Fibroblast of lung (primary cell): ENCODE data around the gene TBPL1. TPM values are rescaled to one million over a fixed set of nuclear protein-coding genes. Genes with fewer than 3 reads are reported as not detected.
"Not testable (repeated sequence)": the region's sequence is repeated elsewhere in the genome, so short reads cannot be mapped to it uniquely, and the experiment has no call there.

ENCODE experiments used
- DNase-seq, 2 donors: peaks; one replicate each; pipeline versions ENCODE4 v3.0.0 to v3.0.0-alpha.2; 2010; ENCODE audit warnings: low read depth in 2 of 2
- H2AFZ ChIP-seq: 2 replicates; pipeline ENCODE4 v1.5.1; 2012; ENCODE audit warnings: low read length, control low read depth, inconsistent platforms
- H3K27ac ChIP-seq: 2 replicates; pipeline ENCODE4 v1.5.1; 2011; ENCODE audit warnings: low read length, control low read depth; ENCODE audit not compliant: insufficient read depth
- H3K27me3 ChIP-seq: 2 replicates; pipeline ENCODE4 v1.5.1; 2011; ENCODE audit warnings: mild to moderate bottlenecking, low read length; ENCODE audit not compliant: control insufficient read depth, insufficient read depth
- H3K36me3 ChIP-seq: 2 replicates; pipeline ENCODE4 v1.5.1; 2011; ENCODE audit warnings: low read length; ENCODE audit not compliant: control insufficient read depth, insufficient read depth
- H3K4me1 ChIP-seq: 2 replicates; pipeline ENCODE4 v1.5.1; 2011; ENCODE audit warnings: low read length; ENCODE audit not compliant: control insufficient read depth, insufficient read depth; ENCODE audit errors: extremely low read depth
- H3K4me2 ChIP-seq: 2 replicates; pipeline ENCODE4 v1.5.1; 2011; ENCODE audit warnings: low read length, control low read depth; ENCODE audit not compliant: insufficient read depth; ENCODE audit errors: extremely low read depth
- H3K4me3 ChIP-seq, 4 experiments: fragments of 200-600 bp in 1 of 4; sonication (generic) in 1 of 4; replicated peaks in 1 of 4; 2 replicates each; pipeline ENCODE4 v1.5.1; 2011 to 2016; ENCODE audit warnings: low read length in 4 of 4, low read depth in 3 of 4, mild to moderate bottlenecking in 3 of 4, control low read depth in 2 of 4, inconsistent platforms in 1 of 4, mixed read lengths in 1 of 4; ENCODE audit not compliant: insufficient read depth in 1 of 4; ENCODE audit errors: control extremely low read depth in 1 of 4
- H3K79me2 ChIP-seq: 2 replicates; pipeline ENCODE4 v1.5.1; 2012; ENCODE audit warnings: mild to moderate bottlenecking, low read length, inconsistent platforms; ENCODE audit not compliant: control insufficient read depth, insufficient read depth
- H3K9ac ChIP-seq: 2 replicates; pipeline ENCODE4 v1.5.1; 2011; ENCODE audit warnings: mild to moderate bottlenecking, low read length, control low read depth; ENCODE audit not compliant: insufficient read depth
- H3K9me3 ChIP-seq: 2 replicates; pipeline ENCODE4 v1.5.1; 2012; ENCODE audit warnings: low read depth, low read length; ENCODE audit not compliant: control insufficient read depth, insufficient read depth
- H4K20me1 ChIP-seq: 2 replicates; pipeline ENCODE4 v1.5.1; 2011; ENCODE audit warnings: low read length; ENCODE audit not compliant: control insufficient read depth, insufficient read depth; ENCODE audit errors: extremely low read depth
- CTCF ChIP-seq, 2 donors: IDR thresholded peaks in 1 of 2; conservative IDR thresholded peaks in 1 of 2; 1 replicate in 1 of 2; 2 replicates in 1 of 2; pipeline ENCODE4 v1.5.1; 2011 to 2012; ENCODE audit warnings: low read length in 2 of 2, control low read depth in 1 of 2, inconsistent platforms in 1 of 2, low read depth in 1 of 2, mild to moderate bottlenecking in 1 of 2
- EZH2 ChIP-seq: IDR thresholded peaks from 2 replicates; pipeline ENCODE4 v1.5.1; 2012; ENCODE audit warnings: low read length, control low read depth, mild to moderate bottlenecking; ENCODE audit errors: missing control alignments
- polyA plus RNA-seq, 2 donors: library from polyadenylated mRNA; depleted of rRNA in 1 of 2; stranded (reverse) in 1 of 2; unstranded in 1 of 2; fragments of >200 nt; gene quantifications; 2 replicates each; pipeline ENCODE4 v1.2.1, GENCODE V29; 2011 to 2012; ENCODE audit warnings: missing spikeins in 1 of 2
- total RNA-seq: library from RNA; depleted of rRNA; stranded (reverse); fragments of >200 nt; gene quantifications from 2 replicates; pipeline ENCODE4 v1.2.1, GENCODE V29; 2014

The TBPL1 gene
- total and polyA plus RNA-seq, 2 donors (not counting 1 experiment from before 2014, with no cell fraction given) = 18.8 to 47.8 TPM

- not testable (repeated sequence) for H3K27ac ChIP-seq, DNase-seq, H3K4me2 ChIP-seq, H3K4me3 ChIP-seq, H3K9me3 ChIP-seq, H4K20me1 ChIP-seq, H3K79me2 ChIP-seq, H3K27me3 ChIP-seq, H3K36me3 ChIP-seq, H3K9ac ChIP-seq, H2AFZ ChIP-seq, H3K4me1 ChIP-seq
Observed at GRCh38 chr6:133936352-133936751, 16.7 kb upstream of the TBPL1 start.

- Histone ChIP-seq H3K9ac (no peak overlapping the region), H3K4me2 (no peak overlapping the region), H3K27ac (no peak overlapping the region), H3K36me3 (no peaks in the 10 kb centered on the region), H4K20me1 (no peaks in the 10 kb centered on the region), H3K27me3 (no peaks in the 10 kb centered on the region), H3K4me3 (no peak overlapping the region), H3K9me3 (no peaks in the 10 kb centered on the region), H2AFZ (no peak overlapping the region), H3K79me2 (no peaks in the 10 kb centered on the region), H3K4me1 (no peaks in the 10 kb centered on the region)
- DNase-seq = peak in 1 of 2 donors; percentile 30
- no peak for TF ChIP-seq CTCF (conservative IDR thresholded peaks at IDR 0.05 in 1 of 2, IDR thresholded peaks at IDR 0.05 in 1 of 2; ENCODE audit: low read depth in 1 of 2, low read length in 2 of 2)
- no peak for TF ChIP-seq EZH2
Observed at GRCh38 chr6:133937909-133938308, 15.1 kb upstream of the TBPL1 start.

DNA sequence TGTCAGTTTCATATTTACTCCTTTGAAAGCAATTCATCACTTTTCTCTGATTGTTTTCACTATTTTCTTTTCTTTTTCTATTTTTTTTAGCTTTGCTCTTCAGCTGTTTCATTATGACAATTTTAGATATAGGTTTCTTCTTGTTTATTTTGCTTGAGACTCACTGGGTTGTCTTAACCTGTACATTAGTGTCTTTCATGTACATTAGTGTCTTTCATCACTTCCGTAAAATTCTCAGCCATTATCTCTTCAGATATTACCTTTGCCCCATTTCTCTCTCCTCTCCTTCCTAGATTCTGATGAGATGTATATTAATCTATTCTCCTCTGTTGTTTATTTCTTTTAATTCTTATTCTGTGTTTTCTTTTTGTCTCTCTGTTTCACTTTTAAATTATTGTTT is 14.5 kb upstream of the TBPL1 start:
- TF ChIP-seq CTCF (conservative IDR thresholded peaks at IDR 0.05 in 1 of 2, IDR thresholded peaks at IDR 0.05 in 1 of 2; ENCODE audit: low read depth in 1 of 2, low read length in 2 of 2) (no peak), EZH2 (no peak)
- no peaks in the 10 kb centered on the region for H3K9me3 ChIP-seq
- DNase-seq = no peak

More for the DNA sequence above, 14.5 kb upstream of the TBPL1 start:
- Histone ChIP-seq H3K4me2 (no peak overlapping the region), H3K79me2 (no peaks in the 10 kb centered on the region), H2AFZ (no peak overlapping the region), H3K36me3 (no peaks in the 10 kb centered on the region), H3K4me1 (no peaks in the 10 kb centered on the region), H4K20me1 (no peaks in the 10 kb centered on the region), H3K4me3 (no peak overlapping the region), H3K9ac (no peak overlapping the region), H3K27me3 (no peaks in the 10 kb centered on the region), H3K27ac (no peak overlapping the region)
